Type B pancreatic cell (in vitro differentiated cells): ENCODE results near the gene FASLG. TPM values are rescaled to one million over a fixed set of nuclear protein-coding genes. Genes with fewer than 3 reads are reported as not detected.

Source experiments
- DNase-seq: peaks from one replicate; pipeline ENCODE4 v3.0.0; 2021; ENCODE audit warnings: mixed read lengths; ENCODE audit not compliant: unreplicated experiment; ENCODE audit errors: extremely low spot score
- H3K27ac Mint-ChIP-seq: 2 replicates; pipeline ENCODE4 v1.8.0; 2021; ENCODE audit warnings: mild to moderate bottlenecking, mixed read lengths
- H3K27me3 Mint-ChIP-seq: 2 replicates; pipeline ENCODE4 v1.8.0; 2021; ENCODE audit warnings: mixed read lengths
- H3K36me3 Mint-ChIP-seq: 2 replicates; pipeline ENCODE4 v1.8.0; 2021; ENCODE audit warnings: mixed read lengths
- H3K4me1 Mint-ChIP-seq: one replicate; pipeline ENCODE4 v1.8.0; 2021; ENCODE audit warnings: mixed read lengths; ENCODE audit not compliant: unreplicated experiment
- H3K4me3 Mint-ChIP-seq: 2 replicates; pipeline ENCODE4 v1.8.0; 2021; ENCODE audit warnings: mild to moderate bottlenecking, mixed read lengths
- H3K9me3 Mint-ChIP-seq: 2 replicates; pipeline ENCODE4 v1.8.0; 2021; ENCODE audit warnings: mixed read lengths
- CTCF ChIP-seq: fragments of 200-600 bp; sonication (generic); conservative IDR thresholded peaks from 2 replicates; pipeline ENCODE4 v1.5.0; 2021; ENCODE audit warnings: antibody characterized with exemption, mild to moderate bottlenecking
- total RNA-seq: library from RNA; stranded (reverse); gene quantifications from 2 replicates; pipeline ENCODE4 v1.2.1, GENCODE V29; 2021; ENCODE audit warnings: low replicate concordance

FASLG gene
- total RNA-seq, 1 donor from 2014 or later: not detected

DNA sequence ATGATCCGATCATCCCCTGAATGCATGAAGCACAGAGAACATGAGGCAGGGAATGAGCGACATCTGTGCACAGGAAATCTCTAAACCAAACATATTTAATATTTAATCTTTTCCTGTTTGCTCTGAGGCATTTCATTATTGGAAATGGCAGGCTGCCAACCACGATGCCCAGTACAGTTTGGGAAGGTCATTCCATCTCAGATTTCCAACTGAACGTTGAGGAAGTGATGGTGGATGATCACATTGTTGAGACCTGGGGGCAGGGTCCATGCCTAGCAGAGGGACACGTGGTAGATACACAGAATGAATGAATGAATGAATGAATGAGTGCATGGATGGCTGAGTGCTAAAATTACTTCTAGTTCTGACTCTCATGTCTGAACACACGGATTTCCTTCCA lies 15.9 kb upstream of the FASLG start:
- H3K27me3 Mint-ChIP-seq: no peaks in the 10 kb centered on the region
- no peaks in the 10 kb centered on the region for H3K4me1 Mint-ChIP-seq
- H3K36me3 Mint-ChIP-seq: no peaks in the 10 kb centered on the region
- no peak for DNase-seq
- no peak overlapping the region for H3K27ac Mint-ChIP-seq
- no peak for TF ChIP-seq CTCF
- no peak overlapping the region for H3K4me3 Mint-ChIP-seq
- H3K9me3 Mint-ChIP-seq: no peaks in the 10 kb centered on the region

DNA sequence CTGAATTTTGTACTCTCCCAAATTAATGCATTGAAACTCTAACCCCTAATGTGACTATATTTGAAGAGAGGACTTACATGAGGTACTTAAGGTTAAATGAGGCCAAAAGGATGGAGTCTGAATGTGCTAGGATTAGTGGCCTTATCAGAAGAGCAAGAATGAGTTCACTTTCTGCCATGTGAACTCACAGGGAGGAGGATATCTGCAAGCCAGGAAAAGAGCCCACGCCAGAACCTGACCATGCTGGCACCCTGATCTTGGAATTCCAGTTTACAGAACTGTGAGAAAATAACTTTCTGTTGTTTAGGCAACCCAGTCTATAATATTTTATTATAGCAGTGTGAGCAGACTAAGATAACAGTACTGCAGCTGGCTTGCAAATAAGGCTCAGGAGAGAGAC lies 12.2 kb upstream of the FASLG start:
- TF ChIP-seq CTCF: no peak
- no peak overlapping the region for H3K27ac Mint-ChIP-seq

DNA sequence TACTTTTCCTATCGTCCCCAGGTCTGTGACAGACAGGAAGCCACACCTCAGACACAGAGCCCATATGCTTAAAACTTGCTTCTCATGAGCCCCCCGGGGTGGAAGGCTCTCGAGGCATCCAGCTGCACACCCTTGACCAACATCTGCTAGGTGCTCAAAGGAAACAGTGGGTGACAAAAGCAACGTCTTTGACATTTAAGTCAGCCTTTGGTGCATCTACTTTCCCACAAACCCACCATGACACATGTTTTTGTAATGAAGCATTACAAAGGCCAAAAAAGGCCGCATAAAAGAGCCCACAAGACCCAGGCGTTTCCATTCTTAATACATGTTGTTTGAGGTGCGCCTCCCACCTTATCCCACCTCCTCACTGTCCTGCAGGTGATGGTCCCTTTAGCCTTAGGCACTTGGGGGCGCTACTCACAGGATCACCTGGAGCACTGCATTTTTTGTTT lies 11.8 kb upstream of the FASLG start:
- no peak for DNase-seq

More for the DNA sequence above, 12.2 kb upstream of the FASLG start:
- H3K27me3 Mint-ChIP-seq: no peaks in the 10 kb centered on the region
- no peaks in the 10 kb centered on the region for H3K9me3 Mint-ChIP-seq
- no peaks in the 10 kb centered on the region for H3K36me3 Mint-ChIP-seq
- H3K4me1 Mint-ChIP-seq: no peaks in the 10 kb centered on the region
- no peak overlapping the region for H3K4me3 Mint-ChIP-seq
- DNase-seq: no peak

DNA sequence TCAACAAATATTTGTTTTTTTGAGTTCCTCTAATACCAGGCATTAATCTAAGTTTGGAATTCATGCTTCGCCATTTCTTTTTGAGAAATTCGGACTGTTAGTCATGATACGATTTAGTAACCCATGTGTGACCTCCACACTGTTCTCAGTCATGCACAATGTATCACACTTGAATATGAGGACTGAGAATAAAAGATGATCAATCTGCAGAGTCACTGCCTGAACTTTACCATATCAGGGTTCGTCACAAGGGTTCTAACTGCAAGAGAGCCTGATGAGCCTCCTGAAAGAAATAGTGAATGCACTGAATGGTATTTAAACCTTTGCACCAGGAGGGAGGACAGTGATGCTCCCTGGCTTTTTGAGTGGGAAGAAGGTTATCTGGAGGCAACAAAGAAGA lies 10.9 kb upstream of the FASLG start:
- DNase-seq: no peak
- Mint-ChIP-seq H3K27ac (no peak overlapping the region), H3K4me3 (no peak overlapping the region), H3K9me3 (no peaks in the 10 kb centered on the region), H3K36me3 (no peaks in the 10 kb centered on the region), H3K4me1 (no peaks in the 10 kb centered on the region), H3K27me3 (no peaks in the 10 kb centered on the region)
- no peak for TF ChIP-seq CTCF

More for the DNA sequence above, 11.8 kb upstream of the FASLG start:
- Mint-ChIP-seq H3K36me3 (no peaks in the 10 kb centered on the region), H3K27ac (no peak overlapping the region), H3K4me3 (no peak overlapping the region), H3K27me3 (no peaks in the 10 kb centered on the region), H3K4me1 (no peaks in the 10 kb centered on the region), H3K9me3 (no peaks in the 10 kb centered on the region)
- no peak for TF ChIP-seq CTCF

- Mint-ChIP-seq H3K36me3 (no peaks in the 10 kb centered on the region), H3K4me3 (no peak overlapping the region), H3K4me1 (no peaks in the 10 kb centered on the region), H3K27me3 (no peaks in the 10 kb centered on the region), H3K27ac (no peak overlapping the region), H3K9me3 (no peaks in the 10 kb centered on the region)
- no peak for DNase-seq
- TF ChIP-seq CTCF: no peak
These were observed 8.3 kb upstream of the FASLG start for GRCh38 chr1:172650474-172651193.
